ENCODE measurements around the gene PAK6.

- TF ChIP-seq CTCF (IDR thresholded peaks at IDR 0.05) (no peak), POLR2A (IDR thresholded peaks at IDR 0.05; ENCODE audit: low read depth) (no peak), POLR2AphosphoS5 (IDR thresholded peaks at IDR 0.05) (no peak), EP300 (IDR thresholded peaks at IDR 0.05) (no peak)
These were observed 19.7 kb downstream of the PAK6 start for GRCh38 chr15:40258544-40258943.
